CD14-positive monocyte (primary cell): ENCODE measurements around the gene NUP188. TPM values are rescaled to one million over a fixed set of nuclear protein-coding genes. Genes with fewer than 3 reads are reported as not detected.

Experiments used
- DNase-seq, 3 donors: peaks; one replicate each; pipeline ENCODE4 v3.0.0-alpha.2; 2011 to 2022
- H2AFZ ChIP-seq: 2 replicates; pipeline ENCODE4 v1.6.0; 2012; ENCODE audit warnings: mild to moderate bottlenecking, low read depth, low read length, inconsistent platforms; ENCODE audit not compliant: insufficient read depth, poor library complexity, severe bottlenecking
- H3K27ac ChIP-seq, 2 donors: 1 replicate in 1 of 2; 2 replicates in 1 of 2; pipeline ENCODE4 v1.5.1; 2012 to 2013; ENCODE audit warnings: low read length in 2 of 2, control low read depth in 1 of 2, inconsistent platforms in 1 of 2, low read depth in 1 of 2, mild to moderate bottlenecking in 1 of 2
- H3K27me3 ChIP-seq, 2 donors: one replicate each; pipeline versions ENCODE4 v1.6.0 to v1.6.1; 2011 to 2013; ENCODE audit warnings: low read length in 2 of 2; ENCODE audit not compliant: control insufficient read depth in 2 of 2, insufficient read depth in 2 of 2
- H3K36me3 ChIP-seq, 2 donors: replicated peaks in 1 of 2; 1 replicate in 1 of 2; 2 replicates in 1 of 2; pipeline versions ENCODE4 v1.5.1 to v1.6.1; 2012 to 2013; ENCODE audit warnings: low read length in 2 of 2, control low read depth in 1 of 2, inconsistent platforms in 1 of 2, mild to moderate bottlenecking in 1 of 2; ENCODE audit not compliant: insufficient read depth in 2 of 2, control insufficient read depth in 1 of 2
- H3K4me1 ChIP-seq, 2 donors: 1 replicate in 1 of 2; 2 replicates in 1 of 2; pipeline versions ENCODE4 v1.5.1 to v1.6.1; 2012 to 2013; ENCODE audit warnings: low read length in 2 of 2, control low read depth in 1 of 2, inconsistent platforms in 1 of 2, mild to moderate bottlenecking in 1 of 2, moderate library complexity in 1 of 2; ENCODE audit not compliant: insufficient read depth in 2 of 2, control insufficient read depth in 1 of 2
- H3K4me2 ChIP-seq: replicated peaks from 2 replicates; pipeline ENCODE3; 2012; ENCODE audit warnings: low read length, moderate library complexity, mild to moderate bottlenecking; ENCODE audit not compliant: poor library complexity, severe bottlenecking; ENCODE audit errors: extremely low read depth
- H3K4me3 ChIP-seq, 3 experiments: fragments of 200-600 bp in 1 of 3; sonication (generic) in 1 of 3; replicated peaks in 1 of 3; 1 replicate in 2 of 3; 2 replicates in 1 of 3; pipeline ENCODE4 v1.5.1; 2011 to 2013; ENCODE audit warnings: low read length in 3 of 3, mild to moderate bottlenecking in 3 of 3, control low read depth in 2 of 3, low read depth in 2 of 3, inconsistent platforms in 1 of 3, moderate library complexity in 1 of 3
- H3K79me2 ChIP-seq: 2 replicates; pipeline ENCODE4 v1.6.0; 2012; ENCODE audit warnings: mild to moderate bottlenecking, control low read depth, inconsistent platforms, low read length, moderate library complexity; ENCODE audit not compliant: insufficient read depth
- H3K9ac ChIP-seq: 2 replicates; pipeline ENCODE4 v1.6.0; 2017; ENCODE audit warnings: low read length, mild to moderate bottlenecking; ENCODE audit not compliant: insufficient read depth, poor library complexity, severe bottlenecking
- H3K9me3 ChIP-seq, 2 donors: replicated peaks in 1 of 2; 1 replicate in 1 of 2; 2 replicates in 1 of 2; pipeline versions ENCODE4 v1.5.1 to v1.6.1; 2012 to 2013; ENCODE audit warnings: low read length in 2 of 2, control low read depth in 1 of 2; ENCODE audit not compliant: control insufficient read depth in 1 of 2, insufficient read depth in 1 of 2
- H4K20me1 ChIP-seq: 2 replicates; pipeline ENCODE4 v1.6.0; 2012; ENCODE audit warnings: mild to moderate bottlenecking, low read length, control low read depth, moderate library complexity; ENCODE audit not compliant: insufficient read depth
- H3K27ac Mint-ChIP-seq, 7 donors: one replicate each; pipeline ENCODE4 v1.8.0; 2020; ENCODE audit warnings: mild to moderate bottlenecking in 7 of 7, mixed read lengths in 7 of 7, moderate library complexity in 6 of 7, inconsistent platforms in 2 of 7
- H3K27me3 Mint-ChIP-seq, 3 donors: one replicate each; pipeline ENCODE4 v1.8.0; 2021 to 2022; ENCODE audit warnings: low read depth in 3 of 3, mild to moderate bottlenecking in 3 of 3, mixed read lengths in 3 of 3, moderate library complexity in 3 of 3, inconsistent platforms in 1 of 3
- H3K36me3 Mint-ChIP-seq, 2 donors: one replicate each; pipeline ENCODE4 v1.8.0; 2020; ENCODE audit warnings: mixed read lengths in 2 of 2, inconsistent platforms in 1 of 2, mild to moderate bottlenecking in 1 of 2
- H3K4me1 Mint-ChIP-seq: one replicate; pipeline ENCODE4 v1.8.0; 2020; ENCODE audit warnings: mild to moderate bottlenecking, mixed read lengths
- H3K4me3 Mint-ChIP-seq, 2 donors: one replicate each; pipeline ENCODE4 v1.8.0; 2020; ENCODE audit warnings: mild to moderate bottlenecking in 2 of 2, mixed read lengths in 2 of 2, moderate library complexity in 1 of 2
- H3K9me3 Mint-ChIP-seq, 7 donors: one replicate each; pipeline ENCODE4 v1.8.0; 2020 to 2022; ENCODE audit warnings: mixed read lengths in 7 of 7, mild to moderate bottlenecking in 6 of 7, moderate library complexity in 6 of 7, inconsistent platforms in 2 of 7
- CTCF ChIP-seq: fragments of 200-600 bp; IDR thresholded peaks from one replicate; pipeline ENCODE4 v1.8.0; 2022; ENCODE audit warnings: antibody characterized with exemption, mild to moderate bottlenecking
- WGBS: methylation state at CpG from one replicate; pipeline ENCODE4 v1.1.5; 2013; ENCODE audit warnings: missing lambda C conversion rate; ENCODE audit not compliant: insufficient coverage; 5-methylcytosine and 5-hydroxymethylcytosine counted together
- intact Hi-C, 2 donors: fragments of 100-400 bp; cut with micrococcal nuclease; formaldehyde crosslinking; loops; one replicate each; pipeline versions ENCODE4 v1.15.0 to v1.15.1; 2023
- polyA plus RNA-seq, 3 donors: library from polyadenylated mRNA; depleted of rRNA in 1 of 3; unstranded in 2 of 3; stranded (reverse) in 1 of 3; fragments of 300-500 nt in 2 of 3; fragments of >200 nt in 1 of 3; fragmentation: Illumina TruSeq in 2 of 3; gene quantifications; 1 replicate in 2 of 3; 2 replicates in 1 of 3; pipeline ENCODE4 v1.2.3, GENCODE V29; 2012 to 2021

The NUP188 gene
- polyA plus RNA-seq, 3 donors: 10.5 to 28.2 (median 17.2) TPM

- H3K36me3 ChIP-seq: peaks cover 2 to 31% of the 10 kb centered on the region in 2 donors
- H3K79me2 ChIP-seq: peaks cover 6% of the 10 kb centered on the region
- H3K4me3 ChIP-seq: no peak overlapping the region
- Mint-ChIP-seq H3K4me1 (peaks cover 33% of the 10 kb centered on the region), H3K27ac (peak overlapping the region in 5 of 7 donors; percentile 61 to 81 (median 80)), H3K4me3 (peak overlapping the region in 1 of 2 donors; percentile 51), H3K27me3 (no peaks in the 10 kb centered on the region), H3K36me3 (peaks cover 16 to 39% of the 10 kb centered on the region in 2 donors), H3K9me3 (no peaks in the 10 kb centered on the region)
- no peak overlapping the region for H3K4me2 ChIP-seq
- DNase-seq: no peak
- H2AFZ ChIP-seq: no peak overlapping the region
- WGBS: 71% methylated on average over 9 of the region's 18 CpGs
- H3K27ac ChIP-seq: peak overlapping the region; percentile 16 to 36
- peaks cover 20% of the 10 kb centered on the region for H4K20me1 ChIP-seq
- no peaks in the 10 kb centered on the region for H3K9me3 ChIP-seq
- no peak for TF ChIP-seq CTCF
- no peak overlapping the region for H3K9ac ChIP-seq
- peaks cover 28 to 32% of the 10 kb centered on the region in 2 donors for H3K4me1 ChIP-seq
- intact Hi-C loops: no loop called here
- H3K27me3 ChIP-seq: no peaks in the 10 kb centered on the region
Measured at GRCh38 chr9:128898845-128899565, 48.5 kb upstream of the NUP188 start.

- H3K4me1 Mint-ChIP-seq: peaks cover 33% of the 10 kb centered on the region
- Histone ChIP-seq H2AFZ (no peak overlapping the region), H3K36me3 (peaks cover 2 to 31% of the 10 kb centered on the region in 2 donors), H3K27ac (peak overlapping the region; percentile 32 to 36), H3K4me3 (no peak overlapping the region), H3K27me3 (no peaks in the 10 kb centered on the region), H3K4me1 (peaks cover 28 to 32% of the 10 kb centered on the region in 2 donors), H3K9ac (no peak overlapping the region), H3K4me2 (no peak overlapping the region), H3K9me3 (no peaks in the 10 kb centered on the region), H4K20me1 (peaks cover 20% of the 10 kb centered on the region), H3K79me2 (peaks cover 6% of the 10 kb centered on the region)
- DNase-seq: no peak
- no peak for TF ChIP-seq CTCF
- intact Hi-C loops: no loop called here
- H3K4me3 Mint-ChIP-seq: peak overlapping the region in 1 of 2 donors; percentile 51
- 0% methylated on average over 5 of the region's 8 CpGs for WGBS
- H3K36me3 Mint-ChIP-seq: peaks cover 15 to 34% of the 10 kb centered on the region in 2 donors
- no peaks in the 10 kb centered on the region for H3K9me3 Mint-ChIP-seq
- H3K27ac Mint-ChIP-seq: peak overlapping the region in 6 of 7 donors; percentile 10 to 81 (median 73)
- no peaks in the 10 kb centered on the region for H3K27me3 Mint-ChIP-seq
Measured at GRCh38 chr9:128899566-128900322, 47.8 kb upstream of the NUP188 start.
